ENCODE results near the gene RALGPS1. TPM values are rescaled to one million over a fixed set of nuclear protein-coding genes. Genes with fewer than 3 reads are reported as not detected.

Gene RALGPS1
- total RNA-seq, 2 experiments from 2014 or later, result 1.9 to 4.4 TPM

GRCh38 chr9:127178686-127179632, 264.4 kb downstream of the RALGPS1 start:
- CTCF ChIA-PET, result interaction anchor here (1.9 to 2.3 kb wide), 2 partner anchors 20 to 238 kb away, joined by 5 to 8 read pairs; no protein-coding TSS in a partner anchor
- H3K4me3 Mint-ChIP-seq, result no peak overlapping the region
- no peaks in the 10 kb centered on the region for H3K4me1 Mint-ChIP-seq
- ATAC-seq, result no peak
- H3K27me3 Mint-ChIP-seq, result no peaks in the 10 kb centered on the region
- no peaks in the 10 kb centered on the region for H3K9me3 Mint-ChIP-seq (ENCODE audit: low read depth)
- peak; percentile 26 for DNase-seq
- H3K36me3 Mint-ChIP-seq, result no peaks in the 10 kb centered on the region
- no peak overlapping the region for H3K27ac Mint-ChIP-seq

GRCh38 chr9:127179633-127180441, 265.3 kb downstream of the RALGPS1 start:
- DNase-seq, result no peak
- no peaks in the 10 kb centered on the region for H3K27me3 Mint-ChIP-seq
- no peaks in the 10 kb centered on the region for H3K9me3 Mint-ChIP-seq (ENCODE audit: low read depth)
- H3K4me1 Mint-ChIP-seq, result no peaks in the 10 kb centered on the region
- CTCF ChIA-PET, result interaction anchor here (1.2 to 2.3 kb wide), 2 partner anchors 14 to 19 kb away, joined by 3 to 5 read pairs; no protein-coding TSS in a partner anchor
- H3K27ac Mint-ChIP-seq, result no peak overlapping the region
- no peaks in the 10 kb centered on the region for H3K36me3 Mint-ChIP-seq
- no peak for ATAC-seq
- no peak overlapping the region for H3K4me3 Mint-ChIP-seq

GRCh38 chr9:127180457-127181314, 266.1 kb downstream of the RALGPS1 start:
- ATAC-seq (no peak), DNase-seq (no peak)
- CTCF ChIA-PET, result interaction anchor here (1.2 to 2.3 kb wide), 2 partner anchors 14 to 18 kb away, joined by 3 to 5 read pairs; no protein-coding TSS in a partner anchor
- H3K27me3 Mint-ChIP-seq, result no peaks in the 10 kb centered on the region
- H3K4me3 Mint-ChIP-seq, result no peak overlapping the region
- no peaks in the 10 kb centered on the region for H3K9me3 Mint-ChIP-seq (ENCODE audit: low read depth)
- no peak overlapping the region for H3K27ac Mint-ChIP-seq
- no peaks in the 10 kb centered on the region for H3K4me1 Mint-ChIP-seq
- H3K36me3 Mint-ChIP-seq, result no peaks in the 10 kb centered on the region

- no peak overlapping the region for H3K4me3 Mint-ChIP-seq
- H3K9me3 Mint-ChIP-seq (ENCODE audit: low read depth), result no peaks in the 10 kb centered on the region
- DNase-seq, result no peak
- no peaks in the 10 kb centered on the region for H3K27me3 Mint-ChIP-seq
- no peak overlapping the region for H3K27ac Mint-ChIP-seq
- no peaks in the 10 kb centered on the region for H3K4me1 Mint-ChIP-seq
- CTCF ChIA-PET, result no interaction called here
- H3K36me3 Mint-ChIP-seq, result no peaks in the 10 kb centered on the region
- ATAC-seq, result no peak
Measured at GRCh38 chr9:127181315-127181580, 266.7 kb downstream of the RALGPS1 start.

GRCh38 chr9:127181595-127182190, 267.1 kb downstream of the RALGPS1 start:
- Mint-ChIP-seq H3K4me1 (no peaks in the 10 kb centered on the region), H3K9me3 (ENCODE audit: low read depth) (no peaks in the 10 kb centered on the region), H3K4me3 (no peak overlapping the region), H3K27ac (no peak overlapping the region), H3K36me3 (no peaks in the 10 kb centered on the region), H3K27me3 (no peaks in the 10 kb centered on the region)
- DNase-seq (no peak), ATAC-seq (no peak)
- CTCF ChIA-PET, result interaction anchor here (2.8 kb wide), 1 partner anchor 17 kb away, joined by 9 read pairs; no protein-coding TSS in a partner anchor

- Mint-ChIP-seq H3K27ac (no peak overlapping the region), H3K27me3 (no peaks in the 10 kb centered on the region), H3K4me1 (no peaks in the 10 kb centered on the region), H3K36me3 (no peaks in the 10 kb centered on the region), H3K4me3 (no peak overlapping the region), H3K9me3 (ENCODE audit: low read depth) (no peaks in the 10 kb centered on the region)
- CTCF ChIA-PET, result interaction anchor here (2.8 kb wide), 1 partner anchor 16 kb away, joined by 9 read pairs; no protein-coding TSS in a partner anchor
- DNase-seq (no peak), ATAC-seq (no peak)
Measured at GRCh38 chr9:127182901-127183746, 268.5 kb downstream of the RALGPS1 start.

- H3K4me3 Mint-ChIP-seq, result no peak overlapping the region
- CTCF ChIA-PET, result interaction anchor here (2.8 kb wide), 1 partner anchor 15 kb away, joined by 9 read pairs; no protein-coding TSS in a partner anchor
- no peak overlapping the region for H3K27ac Mint-ChIP-seq
- no peaks in the 10 kb centered on the region for H3K36me3 Mint-ChIP-seq
- DNase-seq (no peak), ATAC-seq (no peak)
- H3K4me1 Mint-ChIP-seq, result peaks cover 2% of the 10 kb centered on the region
- no peaks in the 10 kb centered on the region for H3K9me3 Mint-ChIP-seq (ENCODE audit: low read depth)
- H3K27me3 Mint-ChIP-seq, result no peaks in the 10 kb centered on the region
Measured at GRCh38 chr9:127183814-127184582, 269.4 kb downstream of the RALGPS1 start.

- Mint-ChIP-seq H3K4me1 (peaks cover 5% of the 10 kb centered on the region), H3K9me3 (ENCODE audit: low read depth) (no peaks in the 10 kb centered on the region), H3K4me3 (no peak overlapping the region), H3K36me3 (no peaks in the 10 kb centered on the region), H3K27ac (no peak overlapping the region), H3K27me3 (no peaks in the 10 kb centered on the region)
- DNase-seq (no peak), ATAC-seq (no peak)
- CTCF ChIA-PET, result no interaction called here
Measured at GRCh38 chr9:127184641-127185040, 270.1 kb downstream of the RALGPS1 start.

GRCh38 chr9:127185181-127185580, 270.6 kb downstream of the RALGPS1 start:
- DNase-seq, result no peak
- no peak for ATAC-seq
- Mint-ChIP-seq H3K9me3 (ENCODE audit: low read depth) (no peaks in the 10 kb centered on the region), H3K36me3 (no peaks in the 10 kb centered on the region), H3K4me1 (peaks cover 5% of the 10 kb centered on the region), H3K27ac (no peak overlapping the region), H3K4me3 (no peak overlapping the region), H3K27me3 (peaks cover 2% of the 10 kb centered on the region)
- CTCF ChIA-PET, result interaction anchor here (1.6 kb wide), 1 partner anchor 219 kb away, joined by 4 read pairs; no protein-coding TSS in a partner anchor

- ATAC-seq (no peak), DNase-seq (no peak)
- Mint-ChIP-seq H3K36me3 (no peaks in the 10 kb centered on the region), H3K27me3 (peaks cover 7% of the 10 kb centered on the region), H3K4me3 (no peak overlapping the region), H3K27ac (no peak overlapping the region), H3K4me1 (peaks cover 5% of the 10 kb centered on the region), H3K9me3 (ENCODE audit: low read depth) (no peaks in the 10 kb centered on the region)
- CTCF ChIA-PET, result interaction anchor here (1.6 kb wide), 1 partner anchor 220 kb away, joined by 4 read pairs; no protein-coding TSS in a partner anchor
Measured at GRCh38 chr9:127185931-127186781, 271.6 kb downstream of the RALGPS1 start.

GRCh38 chr9:127186806-127187205, 272.2 kb downstream of the RALGPS1 start:
- Mint-ChIP-seq H3K4me3 (no peak overlapping the region), H3K27me3 (peaks cover 10% of the 10 kb centered on the region), H3K4me1 (peaks cover 5% of the 10 kb centered on the region), H3K9me3 (ENCODE audit: low read depth) (no peaks in the 10 kb centered on the region), H3K27ac (no peak overlapping the region), H3K36me3 (no peaks in the 10 kb centered on the region)
- ATAC-seq (no peak), DNase-seq (no peak)
- CTCF ChIA-PET, result no interaction called here
